ENCODE measurements around the gene WBP1L.
"Not testable (repeated sequence)": the region's sequence is repeated elsewhere in the genome, so short reads cannot be mapped to it uniquely, and the experiment has no call there.

Gene WBP1L

DNA sequence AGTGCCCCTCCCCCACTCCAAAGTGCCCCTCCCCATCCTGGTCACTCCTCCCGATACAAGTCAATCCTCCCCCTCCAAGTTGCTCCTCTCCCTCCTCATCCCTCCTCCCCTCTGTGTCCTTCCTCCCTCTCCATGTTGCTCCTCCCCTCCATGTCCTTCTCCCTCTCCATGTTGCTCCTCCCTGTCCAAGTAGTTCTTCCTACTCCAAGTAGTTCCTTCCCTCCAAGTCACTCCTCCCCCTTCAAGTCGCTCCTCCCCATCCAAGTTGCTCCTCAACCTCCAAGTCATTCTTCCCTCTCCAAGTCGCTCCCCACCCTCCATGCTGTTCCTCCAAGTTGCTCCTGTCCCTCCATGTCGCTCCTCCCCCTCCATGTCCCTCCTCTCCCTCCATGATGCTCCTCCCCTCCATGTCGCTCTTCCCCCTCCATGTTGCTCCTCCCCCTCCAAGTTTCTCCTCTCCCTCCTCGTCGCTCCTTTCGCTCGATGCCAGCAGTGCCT lies 8.6 kb upstream of the WBP1L start:
- TF ChIP-seq, protein P1, sequence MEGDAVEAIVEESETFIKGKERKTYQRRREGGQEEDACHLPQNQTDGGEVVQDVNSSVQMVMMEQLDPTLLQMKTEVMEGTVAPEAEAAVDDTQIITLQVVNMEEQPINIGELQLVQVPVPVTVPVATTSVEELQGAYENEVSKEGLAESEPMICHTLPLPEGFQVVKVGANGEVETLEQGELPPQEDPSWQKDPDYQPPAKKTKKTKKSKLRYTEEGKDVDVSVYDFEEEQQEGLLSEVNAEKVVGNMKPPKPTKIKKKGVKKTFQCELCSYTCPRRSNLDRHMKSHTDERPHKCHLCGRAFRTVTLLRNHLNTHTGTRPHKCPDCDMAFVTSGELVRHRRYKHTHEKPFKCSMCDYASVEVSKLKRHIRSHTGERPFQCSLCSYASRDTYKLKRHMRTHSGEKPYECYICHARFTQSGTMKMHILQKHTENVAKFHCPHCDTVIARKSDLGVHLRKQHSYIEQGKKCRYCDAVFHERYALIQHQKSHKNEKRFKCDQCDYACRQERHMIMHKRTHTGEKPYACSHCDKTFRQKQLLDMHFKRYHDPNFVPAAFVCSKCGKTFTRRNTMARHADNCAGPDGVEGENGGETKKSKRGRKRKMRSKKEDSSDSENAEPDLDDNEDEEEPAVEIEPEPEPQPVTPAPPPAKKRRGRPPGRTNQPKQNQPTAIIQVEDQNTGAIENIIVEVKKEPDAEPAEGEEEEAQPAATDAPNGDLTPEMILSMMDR (IDR thresholded peaks at IDR 0.05; ENCODE audit: low read depth, low read length): no peak
- no peak overlapping the region for H3K4me3 ChIP-seq (ENCODE audit: low read depth, low read length)

- H3K4me3 ChIP-seq (ENCODE audit: low read depth, low read length): no peak overlapping the region
- TF ChIP-seq, protein P1 (IDR thresholded peaks at IDR 0.05; ENCODE audit: low read depth, low read length): no peak
Observed at GRCh38 chr10:102738692-102739121, 5.0 kb upstream of the WBP1L start.

GRCh38 chr10:102740229-102740628 lies 3.5 kb upstream of the WBP1L start:
- no peak overlapping the region for H3K4me3 ChIP-seq (ENCODE audit: low read depth, low read length)
- TF ChIP-seq, protein P1 (IDR thresholded peaks at IDR 0.05; ENCODE audit: low read depth, low read length): no peak

GRCh38 chr10:102741726-102742237 lies 2.0 kb upstream of the WBP1L start:
- TF ChIP-seq, protein P1 (IDR thresholded peaks at IDR 0.05; ENCODE audit: low read depth, low read length): no peak
- no peak overlapping the region for H3K4me3 ChIP-seq (ENCODE audit: low read depth, low read length)

DNA sequence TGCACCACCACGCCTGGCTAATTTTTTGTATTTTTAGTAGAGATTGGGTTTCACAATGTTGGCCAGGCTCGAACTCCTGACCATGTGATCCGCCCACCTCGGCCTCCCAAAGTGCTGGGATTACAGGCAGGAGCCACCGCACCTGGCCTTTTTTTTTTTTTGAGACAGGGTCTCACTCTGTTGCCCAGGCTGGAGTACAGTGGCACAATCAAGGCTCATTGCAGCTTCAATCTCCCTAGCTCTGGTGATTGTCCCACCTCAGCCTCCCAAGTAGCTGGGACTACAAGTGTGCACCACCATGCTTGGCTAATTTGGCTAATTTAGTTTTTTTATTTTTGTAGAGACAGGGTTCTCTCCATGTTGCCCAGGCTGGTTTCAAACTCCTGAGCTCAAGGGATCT lies 1.4 kb upstream of the WBP1L start:
- not testable (repeated sequence) for H3K4me3 ChIP-seq (ENCODE audit: low read depth, low read length)

GRCh38 chr10:102743078-102743587 lies 615 bp upstream of the WBP1L start:
- TF ChIP-seq, protein P1 (IDR thresholded peaks at IDR 0.05; ENCODE audit: low read depth, low read length): no peak
- H3K4me3 ChIP-seq (ENCODE audit: low read depth, low read length): no peak overlapping the region

DNA sequence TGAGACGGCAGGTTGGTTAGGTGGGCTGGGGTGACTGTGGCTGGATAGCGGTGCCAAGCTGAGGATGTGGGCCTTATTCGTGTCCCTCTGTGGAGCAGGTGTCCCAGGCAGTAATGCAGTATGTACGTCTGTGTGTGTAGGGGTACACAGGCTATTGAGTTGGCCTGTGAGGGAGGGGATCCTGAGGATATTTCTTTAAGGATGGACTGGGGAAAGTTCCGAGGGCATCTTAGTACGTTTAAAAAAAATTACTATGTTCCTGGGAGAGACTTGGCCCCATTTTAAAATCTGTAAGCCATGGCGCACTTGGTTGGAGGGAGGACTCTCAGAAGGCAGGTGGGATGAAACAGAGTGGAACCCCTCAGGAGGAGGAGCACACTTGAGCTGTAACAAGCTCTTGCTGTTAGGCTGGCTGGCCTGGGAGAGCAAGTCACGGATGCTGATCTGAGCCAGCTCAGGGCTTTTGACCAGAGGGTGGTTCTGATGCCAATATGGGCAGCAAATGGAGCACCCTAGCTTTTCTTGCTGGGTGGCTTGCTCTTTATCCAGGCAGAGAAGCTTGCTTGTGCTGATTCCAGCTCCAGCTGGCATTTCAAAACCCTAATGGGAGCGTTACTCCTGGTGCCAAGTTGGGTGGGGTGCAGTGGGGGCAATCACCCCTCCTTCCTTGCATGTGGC lies 765 bp downstream of the WBP1L start:
- H3K4me3 ChIP-seq (ENCODE audit: low read depth, low read length): peak overlapping the region; percentile 99
- TF ChIP-seq, protein P1 (IDR thresholded peaks at IDR 0.05; ENCODE audit: low read depth, low read length): no peak

Measured in WI38 (cell line).